ENCODE results near the gene IGF2BP1.
"Not testable (repeated sequence)": the region's sequence is repeated elsewhere in the genome, so short reads cannot be mapped to it uniquely, and the experiment has no call there.

The IGF2BP1 gene

DNA sequence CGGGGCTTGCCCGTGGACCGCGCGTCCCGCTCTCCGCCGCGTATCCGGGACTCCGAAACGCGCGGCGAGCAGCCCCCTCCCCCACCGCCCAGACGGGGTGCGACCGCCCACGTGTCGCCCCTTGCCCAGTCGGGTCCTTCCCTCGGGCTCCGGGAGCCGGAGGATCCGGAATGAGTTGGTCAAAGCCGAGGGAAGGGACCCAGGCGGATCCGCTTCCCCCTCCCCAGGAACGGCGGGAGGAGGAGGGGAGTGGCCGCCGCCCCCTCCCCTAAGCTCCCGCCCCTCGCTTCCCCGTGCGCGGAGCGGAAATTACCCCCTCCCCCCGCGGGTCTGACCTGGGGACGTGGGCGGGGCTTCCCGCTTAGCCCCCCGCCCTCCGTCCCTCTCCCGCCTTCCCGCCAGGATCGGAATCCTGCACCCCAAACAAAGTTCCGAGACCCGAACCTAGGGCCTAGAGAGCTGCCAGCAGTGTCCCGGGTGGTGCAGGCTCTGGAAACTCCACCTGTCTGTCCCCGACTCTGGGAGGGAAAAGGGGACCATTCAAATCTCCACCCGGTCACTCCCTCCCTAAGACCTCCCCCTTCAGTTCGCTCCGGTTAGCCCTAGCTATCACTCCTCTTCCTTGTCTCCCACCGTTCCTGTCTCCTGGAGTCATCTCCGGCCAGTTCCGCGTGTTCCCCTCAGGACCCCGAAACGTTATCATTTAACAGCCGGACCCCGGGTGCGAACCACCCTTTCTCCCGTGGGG, 1.0 kb upstream of the IGF2BP1 start:
- no peak for DNase-seq

DNA sequence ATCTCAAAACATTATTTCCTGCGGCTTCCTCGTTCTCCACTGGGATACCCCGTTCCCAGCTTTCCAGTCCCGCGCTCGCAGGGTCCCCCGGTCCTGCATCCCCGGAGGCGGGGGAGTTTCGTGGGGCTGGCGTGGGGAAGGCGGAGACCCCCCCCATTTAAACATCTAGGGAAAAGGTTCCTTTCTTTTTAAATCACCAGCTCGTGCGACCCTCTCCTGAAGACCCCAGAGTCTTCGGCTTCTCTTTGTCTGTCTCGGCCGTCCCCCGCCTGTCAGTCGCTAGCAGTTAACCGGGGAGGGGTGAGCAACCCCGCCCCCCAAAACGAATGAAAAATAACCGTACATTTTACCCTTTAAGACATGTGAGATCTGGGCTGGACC, 473 bp upstream of the IGF2BP1 start:
- DNase-seq: no peak

DNA sequence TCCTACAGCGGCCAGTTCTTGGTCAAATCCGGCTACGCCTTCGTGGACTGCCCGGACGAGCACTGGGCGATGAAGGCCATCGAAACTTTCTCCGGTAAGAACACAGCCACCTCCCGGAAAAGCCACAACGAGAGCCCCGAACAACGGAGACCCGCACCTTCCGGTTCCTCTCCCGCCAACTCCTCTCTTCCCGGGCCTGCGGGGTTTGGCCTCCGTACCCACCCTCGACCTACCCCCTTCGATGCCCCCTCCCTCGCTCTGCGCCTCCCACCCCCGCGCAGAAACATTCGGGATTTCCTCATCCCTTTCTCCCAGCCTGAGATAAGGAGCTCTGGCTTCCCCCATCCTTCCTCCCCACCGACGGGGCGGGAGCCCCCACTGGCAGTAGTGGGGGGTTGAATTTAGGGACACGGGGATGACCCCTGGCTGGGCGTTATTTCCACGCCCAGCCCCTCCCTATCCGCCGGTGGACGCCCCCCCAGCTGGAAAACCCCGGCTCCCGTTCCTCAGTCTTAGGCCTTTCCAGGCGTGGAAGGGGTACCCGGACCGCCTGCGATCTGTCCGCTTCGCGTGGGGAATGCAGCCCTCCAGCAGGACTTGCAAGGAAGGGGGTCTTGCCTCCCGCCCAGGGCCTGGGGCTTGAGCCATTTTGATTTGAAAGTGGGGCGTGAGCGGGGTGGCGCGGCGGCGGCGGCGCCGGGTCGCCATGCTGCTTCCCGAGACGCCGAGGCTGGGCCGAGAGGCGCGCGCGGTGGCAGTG, 822 bp downstream of the IGF2BP1 start:
- DNase-seq: no peak

DNA sequence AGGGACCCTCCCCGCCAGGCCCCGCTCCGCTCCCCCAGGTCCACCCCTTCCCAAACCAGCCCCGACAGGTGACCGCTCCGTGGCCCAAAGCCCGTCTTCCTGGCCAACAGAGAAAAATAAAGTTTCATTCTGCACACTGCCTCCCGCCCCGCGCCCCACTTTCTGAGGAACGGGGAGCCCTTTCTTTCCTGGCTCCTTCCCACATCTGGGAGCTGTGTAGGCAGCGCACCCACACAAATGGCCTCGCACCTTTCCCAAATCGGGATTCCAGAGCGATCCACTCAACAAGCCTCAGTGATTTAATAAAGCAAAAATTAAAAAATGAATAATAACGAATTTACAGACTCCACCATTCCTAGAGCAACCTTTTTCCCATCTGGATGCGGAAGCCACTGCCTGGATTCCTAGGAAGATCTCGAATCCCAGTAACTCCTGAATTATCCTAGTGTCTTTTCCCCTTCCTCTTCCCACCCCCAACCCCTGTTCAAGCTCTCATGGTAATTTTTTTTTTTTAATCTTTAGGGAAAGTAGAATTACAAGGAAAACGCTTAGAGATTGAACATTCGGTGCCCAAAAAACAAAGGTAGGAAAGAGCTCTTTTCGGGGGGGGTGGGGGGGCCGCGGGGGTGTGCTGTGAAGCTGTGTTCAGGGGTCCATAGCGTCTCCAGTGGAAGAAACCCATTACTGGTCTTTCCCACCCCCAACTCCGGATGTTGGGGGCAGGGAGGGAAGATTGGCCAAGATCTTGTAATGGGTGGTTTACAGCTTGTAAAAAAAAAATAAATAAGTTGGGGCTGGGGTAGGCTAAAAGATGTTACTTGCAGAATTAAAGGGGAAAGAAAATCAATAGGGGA, 1.6 kb downstream of the IGF2BP1 start:
- no peak for DNase-seq

DNA sequence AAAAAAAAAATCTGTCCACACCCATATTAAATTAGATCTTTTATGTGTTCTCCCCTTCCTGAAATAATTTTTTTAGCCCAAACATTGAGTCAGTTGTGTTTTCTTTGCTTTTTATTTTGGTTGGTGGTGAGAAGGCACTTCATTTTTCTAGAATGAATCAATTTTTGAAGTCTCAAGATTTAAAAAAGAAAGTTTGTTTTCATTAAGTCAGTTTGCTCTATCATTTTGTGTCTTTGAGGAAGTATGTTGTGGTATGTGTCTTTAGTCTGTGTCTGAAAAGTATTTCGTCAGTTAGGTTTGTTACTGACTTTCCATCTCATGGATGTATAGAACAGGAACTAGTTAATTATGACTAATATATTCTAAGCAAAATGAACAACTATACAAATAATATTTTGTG, 3.8 kb downstream of the IGF2BP1 start:
- DNase-seq: no peak

DNA sequence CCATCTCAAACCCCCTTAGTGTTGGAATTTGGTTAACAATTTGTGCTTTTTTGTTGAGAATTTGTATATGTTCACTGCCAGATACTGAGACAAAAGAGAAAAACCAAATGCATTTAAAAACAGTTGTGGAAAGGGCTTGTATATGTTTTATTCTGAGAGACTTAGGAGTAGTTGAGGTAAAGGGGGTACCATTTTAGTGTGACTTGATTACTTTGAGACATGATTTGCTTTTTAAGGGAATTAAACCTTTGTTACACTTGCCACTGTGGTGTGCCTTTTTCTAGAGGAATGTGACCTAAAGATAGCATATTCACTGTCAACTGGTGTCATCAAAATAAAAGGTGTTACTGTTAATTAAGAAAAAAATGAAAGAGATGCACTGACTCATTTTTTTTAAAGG, 4.5 kb downstream of the IGF2BP1 start:
- DNase-seq: no peak

DNA sequence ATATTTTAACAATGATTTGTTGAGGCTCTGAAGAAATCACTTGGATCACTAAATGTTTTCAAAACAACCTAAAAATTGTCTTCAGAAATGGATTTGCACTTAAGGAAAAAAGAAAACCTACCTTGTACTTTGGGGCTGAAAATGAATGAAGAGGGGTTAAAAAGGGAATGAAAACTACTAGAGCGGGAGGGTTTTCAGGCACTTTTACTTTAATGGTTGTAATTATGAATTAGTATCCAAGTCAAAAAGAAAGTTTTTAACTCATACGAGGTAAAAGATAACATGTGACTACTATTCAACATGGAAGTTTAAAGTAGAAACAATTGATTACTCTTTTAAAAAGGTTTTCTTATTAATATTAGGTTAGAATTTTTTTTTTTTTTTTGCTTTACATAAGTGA, 5.1 kb downstream of the IGF2BP1 start:
- no peak for DNase-seq

DNA sequence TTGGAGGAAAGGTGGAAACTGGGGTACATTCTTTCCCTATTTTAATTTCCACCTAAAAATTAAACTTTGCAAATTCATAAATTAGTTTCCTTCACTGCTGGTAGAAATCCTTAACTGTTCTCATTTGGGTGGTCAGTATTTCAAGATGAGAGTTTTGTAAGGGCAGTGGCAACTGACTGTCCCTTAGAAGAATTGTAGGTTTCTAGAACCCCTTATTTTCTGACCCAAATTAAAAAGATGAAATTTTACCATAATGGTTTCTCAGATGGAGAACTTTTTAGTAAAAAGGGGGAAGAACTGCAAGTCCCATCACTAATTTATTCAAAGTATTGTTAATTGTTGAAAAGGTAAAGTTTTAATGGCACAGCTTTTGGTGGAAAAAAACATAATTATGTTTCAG, 5.6 kb downstream of the IGF2BP1 start:
- DNase-seq: no peak

DNA sequence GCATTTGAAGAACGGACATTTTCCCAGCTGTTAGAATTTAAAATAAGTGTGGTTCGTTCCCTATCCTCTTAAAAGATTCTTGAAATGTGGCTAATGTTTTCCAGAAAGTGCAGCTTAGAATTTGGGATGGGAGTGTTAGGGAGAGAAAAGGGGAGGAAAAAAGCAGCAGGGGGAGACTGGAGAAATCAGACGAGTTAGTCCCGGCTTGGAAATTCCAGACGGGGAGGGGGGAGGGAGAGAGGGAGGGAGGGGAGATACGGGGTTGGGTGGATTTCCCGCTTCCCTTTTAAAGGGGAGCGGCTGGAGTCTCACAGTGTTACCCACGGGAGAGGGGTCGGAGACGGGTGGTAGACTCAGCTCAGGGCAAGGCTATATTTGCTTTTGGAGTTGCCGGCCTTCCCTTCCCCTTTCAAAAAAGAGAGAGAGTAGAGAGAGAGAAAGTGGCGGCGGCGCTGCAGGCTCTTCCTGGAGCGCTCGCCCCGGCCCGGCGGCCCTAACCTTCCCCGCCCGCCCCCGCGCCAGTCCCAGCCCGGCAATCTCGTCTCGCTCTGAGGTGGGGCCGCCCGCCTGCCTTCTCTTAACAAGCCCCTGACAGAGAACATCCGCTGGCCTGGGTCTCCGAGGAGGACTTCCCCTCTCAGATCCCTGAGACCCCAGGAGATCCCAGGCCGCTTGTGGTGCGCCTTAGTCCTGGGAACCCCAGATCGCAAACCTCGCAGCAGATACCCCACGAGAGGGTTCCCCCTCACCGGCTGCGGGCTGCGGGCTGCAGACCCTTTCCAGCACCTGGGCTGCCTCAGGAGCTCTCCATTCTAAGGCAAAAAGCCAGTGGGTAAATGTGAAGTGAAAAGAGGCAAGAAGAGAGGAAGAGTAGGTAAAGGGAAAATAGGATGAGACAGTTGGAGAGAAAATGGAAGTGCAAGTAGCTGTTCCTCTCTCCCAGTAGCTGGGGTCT, 6.6 kb downstream of the IGF2BP1 start:
- no peak for DNase-seq

DNA sequence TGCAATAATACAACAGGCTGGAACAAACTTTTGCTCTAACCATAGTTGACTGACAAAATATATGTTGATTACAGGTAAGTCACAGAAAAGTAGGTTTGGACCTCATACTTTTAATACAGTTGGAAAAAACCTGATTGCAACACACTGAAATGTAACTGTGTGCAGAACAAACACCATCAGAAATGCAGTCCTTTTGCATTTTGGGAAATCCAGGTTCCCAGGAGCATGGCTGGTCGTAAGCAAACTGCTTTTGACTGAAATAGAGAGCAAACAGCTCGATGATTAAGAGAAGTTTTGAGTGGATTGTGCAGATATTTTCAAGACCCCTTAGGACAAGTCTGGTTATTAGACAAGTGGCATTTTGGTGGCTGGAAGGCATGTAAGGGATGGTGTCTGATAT, 8.0 kb downstream of the IGF2BP1 start:
- DNase-seq: no peak

DNA sequence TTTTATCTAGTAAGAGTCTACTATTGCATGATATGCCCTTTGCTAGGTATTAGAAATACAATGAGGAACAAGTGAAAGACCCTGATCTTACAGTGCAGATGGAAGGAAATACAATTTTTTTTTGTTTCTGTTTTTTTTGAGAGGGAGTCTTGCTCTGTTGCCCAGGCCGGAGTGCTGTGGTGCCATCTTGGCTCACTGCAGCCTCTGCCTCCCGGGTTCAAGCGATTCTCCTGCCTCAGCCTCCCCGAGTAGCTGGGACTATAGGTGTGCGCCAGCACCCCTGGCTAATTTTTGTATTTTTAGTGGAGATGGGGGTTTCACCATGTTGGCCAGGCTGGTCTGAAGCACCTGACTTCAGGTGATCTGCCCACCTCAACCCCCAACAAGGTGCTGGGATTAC, 11.7 kb downstream of the IGF2BP1 start:
- DNase-seq: not testable (repeated sequence)

DNA sequence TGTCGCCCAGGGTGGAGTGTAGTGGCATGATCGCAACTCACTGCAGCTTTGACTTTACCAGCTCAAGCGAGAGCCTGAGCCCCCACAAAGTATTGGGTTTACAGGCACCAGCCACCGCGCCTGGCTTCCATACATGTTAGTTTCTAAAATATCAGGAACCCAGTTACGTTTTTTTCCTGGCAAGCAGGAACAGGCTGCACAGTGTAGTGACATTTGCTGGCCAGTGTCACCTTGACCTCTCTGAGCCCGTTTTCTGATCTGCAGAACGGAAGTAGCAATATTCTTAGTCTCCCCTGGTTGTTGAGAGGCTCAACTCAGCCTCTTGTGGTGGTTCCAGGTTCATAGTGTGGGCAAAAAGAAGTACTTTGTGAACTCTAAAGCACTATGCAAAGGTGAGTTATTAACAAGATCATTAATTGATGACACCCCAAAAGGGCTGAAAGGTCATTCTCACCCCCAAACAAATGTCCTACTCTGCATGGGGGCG, 15.6 kb downstream of the IGF2BP1 start:
- DNase-seq: no peak

DNA sequence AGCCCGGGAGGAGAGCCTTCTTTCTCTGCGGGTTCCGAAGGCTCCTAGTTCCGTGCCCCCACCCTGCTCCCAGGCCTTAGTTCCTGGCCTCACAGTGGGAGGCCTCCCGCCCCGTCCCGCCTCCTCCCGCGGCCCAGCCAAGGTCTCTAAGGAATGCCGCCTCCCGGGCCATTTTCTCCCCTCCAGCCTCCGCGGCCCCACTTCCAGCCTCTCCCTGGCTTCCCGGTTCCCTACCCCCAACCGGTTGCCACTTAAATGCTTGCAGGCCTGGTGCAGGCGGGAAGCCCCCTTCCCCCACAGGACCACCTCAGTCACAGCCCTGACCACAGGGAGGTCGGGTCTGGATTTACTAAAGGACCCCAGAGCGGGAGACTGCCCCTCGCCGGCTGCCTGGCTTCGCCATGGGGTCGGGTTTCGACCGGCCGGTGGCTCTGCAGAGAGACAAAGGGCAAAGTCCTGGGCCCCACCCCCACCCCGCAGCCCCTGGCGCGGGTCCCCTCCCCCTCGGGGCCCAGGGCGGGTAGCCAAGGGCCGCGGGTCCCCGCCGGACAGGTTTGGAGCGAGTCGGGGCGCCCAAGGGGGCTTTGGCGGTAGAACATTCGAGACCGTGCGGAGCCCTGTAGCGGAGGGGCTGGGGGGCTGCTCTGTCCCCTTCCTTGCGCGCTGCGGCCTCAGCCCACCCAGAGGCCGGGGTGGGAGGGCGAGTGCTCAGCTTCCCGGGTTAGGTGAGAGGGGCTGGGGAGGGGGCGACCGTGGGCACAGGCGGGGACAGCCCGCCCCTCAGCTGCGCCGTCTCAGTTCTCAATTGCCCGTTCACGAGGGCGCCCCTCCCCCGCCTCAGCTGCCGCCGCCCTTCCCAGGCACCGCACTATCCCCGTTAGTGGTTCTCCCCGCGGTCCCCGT, 16.4 kb downstream of the IGF2BP1 start:
- no peak for DNase-seq

DNA sequence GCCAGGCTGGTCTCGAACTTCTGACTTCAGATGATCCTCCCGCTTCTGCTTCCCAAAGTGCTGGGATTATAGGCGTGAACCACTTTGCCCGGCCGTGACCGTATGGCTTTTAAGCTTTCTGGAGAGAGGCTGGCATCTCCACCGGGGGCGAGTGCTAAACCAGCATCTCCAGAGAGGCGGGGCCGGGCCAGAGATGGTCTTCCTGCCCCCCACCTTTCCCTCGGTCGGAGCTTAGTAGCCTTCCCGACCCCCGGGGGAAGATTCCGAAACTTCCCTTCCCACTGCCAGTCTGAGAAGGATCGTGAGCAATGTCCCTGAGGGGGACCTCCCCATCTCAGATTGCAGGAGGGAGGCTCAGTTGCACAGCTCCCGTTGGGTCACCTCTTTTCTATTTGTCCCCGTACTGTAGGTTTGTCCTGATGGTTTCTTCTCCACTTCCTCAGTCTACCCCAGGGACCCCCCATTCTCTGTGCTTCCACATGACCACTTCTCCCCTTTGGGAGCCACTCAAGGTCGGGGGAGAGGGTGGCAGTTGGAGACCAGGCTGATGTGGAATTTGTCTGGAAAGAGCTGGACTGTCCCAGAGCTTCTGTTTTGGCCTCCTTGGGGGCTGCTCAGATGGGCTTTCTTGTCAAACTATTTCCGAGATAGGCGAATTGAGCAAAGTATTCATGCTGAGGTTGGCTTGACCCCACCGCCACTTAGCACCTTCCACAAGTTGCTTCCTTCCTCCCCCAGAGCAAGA, 18.2 kb downstream of the IGF2BP1 start:
- DNase-seq: no peak

DNA sequence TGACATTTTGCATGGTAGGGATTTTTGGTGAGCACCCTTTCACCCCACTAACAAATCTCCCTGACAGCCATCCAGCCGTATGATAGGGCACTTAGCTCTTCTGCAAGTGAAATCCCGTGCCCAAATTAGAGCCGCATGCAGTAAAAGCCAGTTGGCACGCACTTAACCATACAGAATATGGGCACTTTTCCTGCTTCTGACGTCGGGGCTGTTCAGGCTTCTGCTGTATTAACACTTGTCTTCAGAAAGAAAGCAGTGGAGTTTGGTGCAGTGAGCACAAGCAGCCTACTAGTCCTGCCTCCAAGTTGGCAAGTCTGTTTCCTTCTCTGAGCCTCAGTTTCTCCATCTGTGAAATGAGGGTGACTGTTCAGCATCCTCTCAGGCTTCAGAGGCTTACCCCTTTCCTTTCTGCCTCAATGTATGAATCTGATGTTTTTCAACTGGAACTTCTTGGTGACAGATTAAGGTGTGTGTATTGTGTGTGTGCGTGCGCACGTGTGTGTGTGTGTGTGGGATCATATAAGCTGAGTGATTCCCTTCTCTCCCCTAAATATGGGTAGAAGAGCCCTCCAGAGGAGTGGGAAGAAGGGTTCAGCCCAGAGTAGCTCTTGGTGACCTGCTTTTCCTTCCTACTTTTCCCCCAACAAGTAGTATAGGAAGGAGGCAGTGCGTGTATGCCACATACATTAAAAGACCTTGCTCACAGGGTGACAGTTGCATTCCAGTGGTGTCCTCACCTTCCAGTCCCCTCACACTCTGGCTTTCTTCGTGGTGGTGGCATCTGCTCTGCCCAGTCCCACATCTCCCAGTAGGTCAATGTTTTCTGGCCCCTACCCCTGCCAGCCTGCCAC, 19.0 kb downstream of the IGF2BP1 start:
- no peak for DNase-seq

DNA sequence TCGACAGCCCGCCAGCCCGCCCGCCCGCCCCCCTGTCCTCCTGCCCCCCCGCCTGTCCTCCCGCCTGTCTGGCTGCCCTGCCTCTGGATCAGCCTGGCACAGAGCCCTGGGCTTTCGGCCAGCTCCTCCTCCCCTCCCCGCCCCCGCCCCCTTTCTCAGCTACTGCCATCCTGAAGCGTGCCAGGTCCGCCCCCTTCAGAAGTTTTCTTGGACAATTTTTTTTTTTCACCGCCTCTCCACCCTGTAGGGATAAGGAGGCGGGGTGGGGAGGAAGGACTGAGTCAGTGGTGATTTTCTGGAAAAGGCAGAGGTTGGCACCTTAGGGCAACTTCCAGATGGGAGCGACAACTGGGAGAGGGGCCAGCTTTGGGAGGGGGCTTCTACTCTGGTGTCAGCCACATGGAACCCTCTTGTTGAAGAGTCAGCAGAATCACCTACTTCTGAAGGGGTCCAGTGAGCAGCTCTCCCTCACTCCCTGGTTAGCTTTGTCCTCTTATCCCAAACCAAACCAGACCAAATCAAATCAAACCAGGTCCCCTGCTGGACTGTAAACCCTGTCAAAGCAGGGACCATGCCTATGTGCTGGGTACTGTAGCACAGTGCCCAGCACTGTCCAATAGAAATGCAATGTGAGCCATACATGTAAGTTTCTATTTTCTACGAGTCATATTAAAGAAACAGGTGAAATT, 19.7 kb downstream of the IGF2BP1 start:
- no peak for DNase-seq

DNA sequence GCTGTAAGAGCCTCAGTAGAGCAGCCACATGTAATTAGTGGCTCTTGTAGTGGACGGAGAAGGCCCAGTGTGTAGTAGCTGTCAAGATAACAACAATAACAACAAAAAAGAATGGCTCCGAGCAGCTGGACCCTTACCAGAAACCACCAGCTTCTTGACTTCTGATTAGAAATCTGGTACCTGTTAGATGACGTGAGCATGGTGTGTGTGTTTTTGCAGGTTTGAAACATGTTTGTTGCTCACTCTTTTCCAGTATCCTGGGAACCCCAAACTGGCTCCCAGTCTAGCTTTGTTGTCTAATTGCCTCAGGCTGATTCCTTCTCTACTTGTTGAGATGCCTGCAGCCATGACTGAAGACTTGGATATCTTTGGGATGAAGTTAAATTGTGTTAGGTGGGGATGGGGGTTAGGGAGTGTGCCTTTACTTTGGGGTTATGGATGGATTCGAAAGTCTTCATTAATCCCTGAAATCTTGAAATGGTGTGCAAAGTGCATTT, 21.0 kb downstream of the IGF2BP1 start:
- DNase-seq: no peak

DNA sequence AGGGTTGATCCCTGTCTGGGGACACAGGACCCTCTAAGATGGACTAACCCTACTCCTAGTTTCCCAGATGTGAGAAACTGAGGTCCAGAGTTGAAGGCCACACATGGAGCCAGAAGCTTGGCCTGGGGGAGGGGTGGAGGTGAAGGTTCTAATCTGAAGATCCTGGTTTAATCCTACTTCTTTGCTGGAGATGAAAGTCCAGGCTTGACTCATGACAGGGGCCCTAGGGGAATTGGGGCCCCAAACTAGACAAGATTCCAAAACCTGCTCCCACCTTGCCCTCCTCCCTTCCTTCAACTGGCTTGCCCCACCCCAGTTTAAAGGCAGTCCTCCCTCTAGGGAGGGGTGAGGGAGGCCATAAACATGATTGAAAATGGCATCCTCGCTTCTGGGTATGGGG, 21.6 kb downstream of the IGF2BP1 start:
- DNase-seq: no peak

DNA sequence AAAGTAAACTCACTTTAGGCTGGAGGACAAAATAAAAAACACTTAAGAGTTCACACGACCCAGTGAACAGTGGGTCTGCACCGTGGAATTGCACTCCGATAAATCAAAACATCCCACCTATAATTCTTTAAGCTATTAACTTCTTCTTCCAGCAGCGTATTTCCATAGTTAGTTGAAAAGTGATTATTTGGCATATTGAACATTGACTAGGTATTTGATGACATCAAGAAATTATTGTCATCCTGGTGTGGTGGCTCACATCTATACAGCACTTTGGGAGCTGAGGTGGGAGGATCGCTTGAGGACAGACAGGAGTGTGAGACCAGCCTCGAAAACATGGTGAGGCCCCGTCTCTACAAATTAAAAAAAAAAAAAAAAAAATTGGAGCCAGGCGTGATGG, 23.4 kb downstream of the IGF2BP1 start:
- DNase-seq: no peak

Data from SHP77 treated with DMSO at 0.1 percent for 48 hours (cell line).